ENCODE measurements around the gene ENG.

The ENG gene

GRCh38 chr9:127778280-127779135, 76.0 kb downstream of the ENG start, which contains the start of gene SH2D3C:
SH2D3C (minus strand) TSS chr9:127778666; CDS start chr9:127778627, 39 bp downstream.
- Histone ChIP-seq H3K36me3 (replicated peaks; ENCODE audit: low read depth, low read length) (peaks cover 16% of the 10 kb centered on the region), H3K27me3 (ENCODE audit: low read depth, low read length) (no peaks in the 10 kb centered on the region), H3K4me2 (ENCODE audit: low read length) (peak within 1 kb of the TSS; percentile 98), H2AFZ (ENCODE audit: low read depth, low read length) (no peak within 1 kb of the TSS), H3K79me2 (ENCODE audit: low read length) (peaks cover 39% of the 10 kb centered on the region), H3K4me1 (ENCODE audit: low read length) (peaks cover 36% of the 10 kb centered on the region), H4K20me1 (ENCODE audit: insufficient read depth, low read length) (peaks cover 16% of the 10 kb centered on the region), H3K9ac (ENCODE audit: low read length) (peak within 1 kb of the TSS; percentile 92), H3K27ac (ENCODE audit: low read length) (peak within 1 kb of the TSS; percentile 98), H3K9me3 (ENCODE audit: insufficient read depth, low read length) (no peaks in the 10 kb centered on the region), H3K4me3 (ENCODE audit: low read length) (peak within 1 kb of the TSS; percentile 85)
- TF ChIP-seq CTCF (IDR thresholded peaks at IDR 0.05; ENCODE audit: low read depth, low read length) (no peak), EZH2phosphoT487 (IDR thresholded peaks at IDR 0.05; ENCODE audit: low read depth) (no peak)

GRCh38 chr9:127777368-127777980, 77.0 kb downstream of the ENG start:
- peaks cover 25% of the 10 kb centered on the region for H3K36me3 ChIP-seq (replicated peaks; ENCODE audit: low read depth, low read length)
- H3K9me3 ChIP-seq (ENCODE audit: insufficient read depth, low read length) = no peaks in the 10 kb centered on the region
- H3K27ac ChIP-seq (ENCODE audit: low read length) = peak overlapping the region; percentile 98
- peak overlapping the region; percentile 98 for H3K4me2 ChIP-seq (ENCODE audit: low read length)
- no peaks in the 10 kb centered on the region for H3K27me3 ChIP-seq (ENCODE audit: low read depth, low read length)
- peaks cover 26% of the 10 kb centered on the region for H3K4me1 ChIP-seq (ENCODE audit: low read length)
- peaks cover 39% of the 10 kb centered on the region for H3K79me2 ChIP-seq (ENCODE audit: low read length)
- peak overlapping the region; percentile 85 for H3K4me3 ChIP-seq (ENCODE audit: low read length)
- peaks cover 24% of the 10 kb centered on the region for H4K20me1 ChIP-seq (ENCODE audit: insufficient read depth, low read length)
- no peak for TF ChIP-seq EZH2phosphoT487 (IDR thresholded peaks at IDR 0.05; ENCODE audit: low read depth)
- TF ChIP-seq CTCF (IDR thresholded peaks at IDR 0.05; ENCODE audit: low read depth, low read length) = no peak
- no peak overlapping the region for H2AFZ ChIP-seq (ENCODE audit: low read depth, low read length)
- H3K9ac ChIP-seq (ENCODE audit: low read length) = peak overlapping the region; percentile 92

- Histone ChIP-seq H3K27ac (ENCODE audit: low read length) (peak overlapping the region; percentile 98), H3K9ac (ENCODE audit: low read length) (peak overlapping the region; percentile 92), H3K27me3 (ENCODE audit: low read depth, low read length) (no peaks in the 10 kb centered on the region), H3K36me3 (replicated peaks; ENCODE audit: low read depth, low read length) (peaks cover 27% of the 10 kb centered on the region), H3K79me2 (ENCODE audit: low read length) (peaks cover 39% of the 10 kb centered on the region), H3K9me3 (ENCODE audit: insufficient read depth, low read length) (no peaks in the 10 kb centered on the region), H4K20me1 (ENCODE audit: insufficient read depth, low read length) (peaks cover 29% of the 10 kb centered on the region), H2AFZ (ENCODE audit: low read depth, low read length) (no peak overlapping the region), H3K4me1 (ENCODE audit: low read length) (peaks cover 27% of the 10 kb centered on the region), H3K4me2 (ENCODE audit: low read length) (peak overlapping the region; percentile 98), H3K4me3 (ENCODE audit: low read length) (peak overlapping the region; percentile 85)
- no peak for TF ChIP-seq EZH2phosphoT487 (IDR thresholded peaks at IDR 0.05; ENCODE audit: low read depth)
- no peak for TF ChIP-seq CTCF (IDR thresholded peaks at IDR 0.05; ENCODE audit: low read depth, low read length)
Observed at GRCh38 chr9:127776924-127777289, 77.6 kb downstream of the ENG start.
